Measurements from ENCODE around the gene ELK4. TPM values are rescaled to one million over a fixed set of nuclear protein-coding genes. Genes with fewer than 3 reads are reported as not detected.

ELK4 gene
- total RNA-seq, 1 donor from 2014 or later: 36.3 TPM

- intact Hi-C loops (cut with micrococcal nuclease): no loop called here
- TF ChIP-seq CTCF (IDR thresholded peaks at IDR 0.05; ENCODE audit: borderline replicate concordance): no peak
- Histone ChIP-seq H3K27me3 (ENCODE audit: low read depth) (no peaks in the 10 kb centered on the region), H3K36me3 (peaks cover 64% of the 10 kb centered on the region), H3K4me3 (no peak overlapping the region), H3K4me1 (peaks cover 24% of the 10 kb centered on the region), H3K9me3 (replicated peaks) (no peaks in the 10 kb centered on the region), H3K27ac (replicated peaks) (no peak overlapping the region)
- no peak for DNase-seq
Observed at GRCh38 chr1:205615789-205616188, 16.0 kb downstream of the ELK4 start.

GRCh38 chr1:205613854-205614412, 17.9 kb downstream of the ELK4 start:
- Histone ChIP-seq H3K9me3 (replicated peaks) (no peaks in the 10 kb centered on the region), H3K4me1 (peaks cover 34% of the 10 kb centered on the region), H3K36me3 (peaks cover 47% of the 10 kb centered on the region), H3K4me3 (no peak overlapping the region), H3K27me3 (ENCODE audit: low read depth) (no peaks in the 10 kb centered on the region), H3K27ac (replicated peaks) (no peak overlapping the region)
- no peak for DNase-seq
- TF ChIP-seq CTCF (IDR thresholded peaks at IDR 0.05; ENCODE audit: borderline replicate concordance): no peak
- intact Hi-C loops (cut with micrococcal nuclease): no loop called here

DNA sequence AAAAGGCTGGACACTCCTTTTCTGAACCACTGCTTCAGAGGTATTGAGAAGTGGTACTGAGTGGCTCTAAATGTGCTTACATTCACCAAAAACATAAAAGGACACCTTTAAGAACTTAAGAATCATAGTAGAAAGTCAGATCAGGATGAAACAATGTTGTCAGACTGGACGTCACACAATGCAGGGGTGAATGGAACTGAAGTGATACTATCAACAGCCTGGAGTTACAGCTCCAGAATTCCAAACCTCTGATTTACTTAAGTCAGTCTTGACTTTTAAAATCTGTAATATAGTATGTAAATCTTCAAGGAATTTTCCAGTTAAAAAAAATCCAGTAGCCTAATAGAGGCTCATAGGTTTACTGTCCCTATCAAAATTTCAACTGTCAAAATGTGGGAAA, 19.3 kb downstream of the ELK4 start:
- no peaks in the 10 kb centered on the region for H3K27me3 ChIP-seq (ENCODE audit: low read depth)
- intact Hi-C loops (cut with micrococcal nuclease): no loop called here
- DNase-seq: no peak
- no peaks in the 10 kb centered on the region for H3K9me3 ChIP-seq (replicated peaks)
- TF ChIP-seq CTCF (IDR thresholded peaks at IDR 0.05; ENCODE audit: borderline replicate concordance): no peak
- no peak overlapping the region for H3K27ac ChIP-seq (replicated peaks)
- peaks cover 34% of the 10 kb centered on the region for H3K4me1 ChIP-seq
- H3K36me3 ChIP-seq: peaks cover 33% of the 10 kb centered on the region
- H3K4me3 ChIP-seq: no peak overlapping the region

GRCh38 chr1:205612104-205612503, 19.7 kb downstream of the ELK4 start:
- Histone ChIP-seq H3K4me1 (peaks cover 34% of the 10 kb centered on the region), H3K27ac (replicated peaks) (no peak overlapping the region), H3K9me3 (replicated peaks) (no peaks in the 10 kb centered on the region), H3K36me3 (peaks cover 30% of the 10 kb centered on the region), H3K27me3 (ENCODE audit: low read depth) (no peaks in the 10 kb centered on the region), H3K4me3 (no peak overlapping the region)
- no peak for DNase-seq
- TF ChIP-seq CTCF (IDR thresholded peaks at IDR 0.05; ENCODE audit: borderline replicate concordance): no peak
- intact Hi-C loops (cut with micrococcal nuclease): no loop called here

GRCh38 chr1:205610901-205611466, 20.8 kb downstream of the ELK4 start:
- DNase-seq: no peak
- H3K9me3 ChIP-seq (replicated peaks): no peaks in the 10 kb centered on the region
- no peaks in the 10 kb centered on the region for H3K27me3 ChIP-seq (ENCODE audit: low read depth)
- intact Hi-C loops (cut with micrococcal nuclease): no loop called here
- TF ChIP-seq CTCF (IDR thresholded peaks at IDR 0.05; ENCODE audit: borderline replicate concordance): no peak
- no peak overlapping the region for H3K27ac ChIP-seq (replicated peaks)
- peaks cover 20% of the 10 kb centered on the region for H3K36me3 ChIP-seq
- H3K4me3 ChIP-seq: no peak overlapping the region
- H3K4me1 ChIP-seq: peaks cover 34% of the 10 kb centered on the region
